Airway epithelial cell (primary cell): ENCODE data around the gene MRO. TPM values are rescaled to one million over a fixed set of nuclear protein-coding genes. Genes with fewer than 3 reads are reported as not detected.

Experiments
- total RNA-seq: library from RNA; depleted of rRNA; stranded (reverse); fragments of >200 nt; gene quantifications from 2 replicates; pipeline ENCODE4 v1.2.3, GENCODE V29; 2015

MRO gene
- not detected in 2 replicates for total RNA-seq

GRCh38 chr18:50819728-50820378 lies at the start of gene MRO:
Gene MRO (minus strand): TSS chr18:50820016. CDS start chr18:50809400, 10,616 bp downstream.

Other genes with a start within 250 kb of the MRO start
- gene ME2, start 59.1 kb upstream of the MRO start, total RNA-seq = 41.2 and 48.2 TPM in 2 replicates
- gene ELAC1, start 148.0 kb upstream of the MRO start, total RNA-seq = 4.9 and 6.6 TPM in 2 replicates
- gene SMAD4, start 210.2 kb upstream of the MRO start, total RNA-seq = 39.2 and 39.6 TPM in 2 replicates